GM18951 (cell line): ENCODE results near the gene RNF222.

Source experiments
- POLR2A ChIP-seq: IDR thresholded peaks from 4 replicates; pipeline ENCODE4 v1.6.1; 2011; ENCODE audit warnings: mild to moderate bottlenecking; ENCODE audit not compliant: insufficient read length, insufficient read depth; ENCODE audit errors: extremely low read depth
- in situ Hi-C: fragments of 300-500 bp; cut with MboI; formaldehyde crosslinking; loops from one replicate; pipeline ENCODE4 v1.12.0; 2022; ENCODE audit warnings: low sequenced_read_pairs, mixed read lengths, inconsistent platforms; ENCODE audit not compliant: unreplicated experiment

RNF222 gene

DNA sequence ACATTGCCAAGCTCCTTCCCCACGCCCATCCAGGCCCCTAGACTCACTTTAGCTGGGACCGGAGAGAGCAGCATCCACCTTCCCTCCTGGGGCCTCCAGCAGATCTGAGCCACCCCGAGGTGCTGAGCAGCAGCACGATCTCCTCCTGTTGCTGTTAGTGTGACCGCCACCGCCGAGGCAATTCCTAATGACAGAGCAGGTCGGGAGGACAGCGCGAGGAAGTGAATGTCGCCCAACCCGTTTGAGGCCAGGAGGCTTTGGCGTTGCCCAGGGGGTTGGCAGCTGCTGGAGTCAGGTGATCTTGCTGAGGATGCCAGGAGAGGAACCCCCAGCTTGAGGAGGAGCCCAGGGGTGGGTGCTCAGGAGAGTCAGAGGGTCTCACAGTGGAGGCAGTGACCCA lies at the start of gene RNF222:
RNF222 (minus strand) TSS at position 192 of the 400 bp plus-strand sequence. CDS start 4,366 bp downstream, outside the sequence.
- in situ Hi-C loops: no loop called here

GRCh38 chr17:8445536-8445935 lies 47.9 kb upstream of the RNF222 start:
- no peak for TF ChIP-seq POLR2A
- in situ Hi-C loops: no loop called here

More for the DNA sequence above, at the start of gene RNF222:
- no peak for TF ChIP-seq POLR2A

DNA sequence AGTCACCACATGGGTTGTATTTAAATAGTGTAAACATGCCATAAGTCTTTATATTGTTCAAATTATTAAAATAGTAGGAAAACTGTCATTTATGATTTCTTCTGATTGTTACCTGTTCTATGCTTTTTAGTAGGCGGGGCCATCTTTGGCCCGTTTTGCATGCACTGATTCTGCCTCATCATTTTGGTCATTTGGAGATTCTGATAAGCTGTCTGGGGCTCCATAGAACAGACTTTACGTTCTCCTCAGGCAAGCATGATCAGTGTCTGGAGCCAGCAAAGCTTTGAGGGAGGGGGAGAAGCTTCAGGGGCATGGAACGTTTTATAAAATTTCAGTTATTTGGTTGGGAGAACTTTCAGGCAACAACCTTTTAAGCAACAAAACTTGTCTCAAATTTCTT lies 46.9 kb upstream of the RNF222 start:
- no peak for TF ChIP-seq POLR2A
- in situ Hi-C loops: no loop called here

GRCh38 chr17:8443756-8444155 lies 46.1 kb upstream of the RNF222 start:
- TF ChIP-seq POLR2A: no peak
- in situ Hi-C loops: no loop called here

DNA sequence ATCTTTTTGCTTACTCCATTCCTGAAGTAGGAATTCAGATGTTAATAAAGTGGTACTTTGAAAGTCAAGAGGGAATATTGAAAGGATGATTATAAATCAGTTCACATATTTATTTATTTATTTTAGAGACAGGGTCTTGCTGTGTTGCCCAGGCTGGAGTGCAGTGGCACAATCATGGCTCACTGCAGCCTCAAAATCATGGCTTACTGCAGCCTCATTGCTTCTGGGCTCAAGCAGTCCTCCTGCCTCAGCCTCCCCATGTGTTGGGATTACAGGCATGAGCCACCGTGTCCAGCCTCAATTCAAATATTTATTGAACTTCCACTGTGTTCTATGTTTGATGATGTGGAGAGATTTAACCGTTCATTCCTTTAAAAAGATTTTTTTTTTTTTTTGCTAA lies 44.7 kb upstream of the RNF222 start:
- no peak for TF ChIP-seq POLR2A
- in situ Hi-C loops: no loop called here

- in situ Hi-C loops: no loop called here
These were observed 44.1 kb upstream of the RNF222 start for GRCh38 chr17:8441690-8442089.

GRCh38 chr17:8439681-8440080 lies 42.1 kb upstream of the RNF222 start:
- in situ Hi-C loops: no loop called here
- no peak for TF ChIP-seq POLR2A

More at GRCh38 chr17:8441690-8442089, 44.1 kb upstream of the RNF222 start:
- TF ChIP-seq POLR2A: no peak

DNA sequence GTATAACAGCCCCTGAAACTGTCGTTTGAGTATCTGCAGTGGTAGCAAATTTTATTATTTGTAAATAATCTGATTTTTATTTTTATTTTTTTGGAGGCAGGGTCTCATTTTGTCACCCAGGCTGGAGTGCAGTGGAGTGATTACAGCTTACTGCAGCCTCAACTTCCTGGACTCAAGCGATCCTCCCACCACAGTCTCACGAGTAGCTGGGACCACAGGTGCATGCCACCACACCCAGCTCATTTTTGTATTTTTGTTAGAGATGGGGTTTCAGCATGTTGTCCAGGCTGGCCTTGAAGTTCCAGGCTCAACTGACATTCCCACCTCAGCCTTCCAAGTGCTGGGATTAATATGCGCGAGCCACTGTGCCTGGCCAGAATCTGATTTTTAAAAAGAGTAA lies 40.8 kb upstream of the RNF222 start:
- TF ChIP-seq POLR2A: no peak
- in situ Hi-C loops: no loop called here

DNA sequence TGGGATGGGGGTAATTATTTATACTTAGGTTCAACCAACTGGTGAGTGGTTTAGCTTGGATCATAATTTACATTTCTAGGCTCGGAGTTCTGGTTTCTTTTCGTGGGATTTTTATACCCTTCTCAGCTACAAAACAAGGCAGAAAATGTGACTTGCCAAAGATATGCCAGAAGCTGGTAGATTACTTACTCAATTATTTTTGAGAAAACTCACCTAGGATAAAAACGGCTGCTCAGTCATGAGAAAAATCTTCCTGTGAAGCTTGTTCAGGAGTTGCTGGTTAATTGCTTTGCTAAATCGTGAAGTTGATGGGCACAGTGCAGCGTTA lies 39.2 kb upstream of the RNF222 start:
- no peak for TF ChIP-seq POLR2A
- in situ Hi-C loops: no loop called here

- no peak for TF ChIP-seq POLR2A
- in situ Hi-C loops: no loop called here
These were observed 38.7 kb upstream of the RNF222 start for GRCh38 chr17:8436169-8436843.

DNA sequence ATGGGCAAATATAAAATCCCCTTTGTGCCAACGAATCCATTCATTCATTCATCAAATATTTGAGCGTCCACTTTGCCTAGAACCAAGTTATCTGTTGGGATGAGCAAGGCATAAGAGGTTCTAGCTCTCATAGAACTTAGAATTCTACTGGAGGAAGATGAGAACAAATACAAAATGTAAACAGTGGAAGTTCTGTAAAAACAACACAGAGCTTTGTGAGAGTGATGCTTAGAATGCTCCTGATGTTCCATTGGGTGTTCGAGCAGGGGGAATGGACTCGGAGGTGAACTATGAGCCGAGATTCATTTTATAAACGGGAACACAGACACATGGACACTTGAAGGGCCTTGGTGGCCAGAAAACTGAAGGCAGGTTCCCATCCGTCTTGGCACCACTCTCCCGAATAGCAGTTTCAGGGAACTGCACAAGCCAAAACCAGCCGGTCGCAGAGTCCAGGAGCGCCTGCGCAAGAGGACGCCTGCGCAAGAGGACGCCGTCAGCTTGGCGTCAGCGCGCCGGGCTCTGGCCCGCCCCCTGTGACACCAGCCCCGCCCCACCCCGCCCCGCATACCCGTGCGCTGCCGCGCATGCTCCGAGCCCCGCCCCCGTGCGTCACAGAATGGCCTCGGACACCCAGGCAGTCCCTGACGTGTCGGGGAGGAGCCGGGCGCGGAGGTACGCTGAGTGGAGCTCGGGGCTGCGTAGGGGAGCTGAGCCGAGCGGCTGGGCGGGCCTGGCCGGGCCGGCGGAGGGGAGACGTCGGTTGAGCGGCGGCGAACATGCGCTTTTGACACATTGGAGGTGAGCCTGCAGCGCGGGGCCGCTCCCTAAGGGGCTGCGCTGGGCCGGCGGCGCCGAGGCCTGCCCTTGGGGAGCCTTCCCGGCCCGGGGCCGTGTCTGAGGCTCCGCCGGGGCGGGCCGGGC lies 37.9 kb upstream of the RNF222 start, which contains the start of gene NDEL1:
NDEL1 (plus strand) TSS at position 640 of the 924 bp plus-strand sequence. CDS start 8,388 bp downstream, outside the sequence.
- in situ Hi-C loops: no loop called here
- peak; percentile 95 for TF ChIP-seq POLR2A

- no peak for TF ChIP-seq POLR2A
- in situ Hi-C loops: no loop called here
These were observed 33.3 kb upstream of the RNF222 start for GRCh38 chr17:8430966-8431365.

GRCh38 chr17:8426802-8427201 lies 29.2 kb upstream of the RNF222 start:
- in situ Hi-C loops: no loop called here
- no peak for TF ChIP-seq POLR2A
